ENCODE data around the gene EYS. TPM values are rescaled to one million over a fixed set of nuclear protein-coding genes. Genes with fewer than 3 reads are reported as not detected.

EYS gene
- polyA plus RNA-seq, 1 of the 3 experiments (the other 2 are of a cell fraction) = 0.05 TPM

- Histone ChIP-seq H3F3A (replicated peaks; ENCODE audit: insufficient read depth) (no peaks in the 10 kb centered on the region), H3K79me2 (ENCODE audit: insufficient read depth) (no peaks in the 10 kb centered on the region), H2AFZ (ENCODE audit: low read depth) (0 out of 2 replicates have a peak overlapping the region, but pooled peaks have one; percentile 0), H3K4me2 (no peak overlapping the region), H3K4me3 (ENCODE audit: low read depth in 2 of 2, low read length in 1 of 2) (no peak overlapping the region), H3K9me2 (no peaks in the 10 kb centered on the region), H3K27ac (ENCODE audit: low read depth in 2 of 2, low read length in 1 of 2) (no peak overlapping the region), H4K20me1 (ENCODE audit: insufficient read depth) (no peaks in the 10 kb centered on the region), H3K36me3 (replicated peaks in 1 of 2; ENCODE audit: control insufficient read depth in 1 of 2, insufficient read depth in 2 of 2, low read length in 1 of 2) (no peaks in the 10 kb centered on the region), H3K4me1 (ENCODE audit: control insufficient read depth in 1 of 2, insufficient read depth in 2 of 2, low read depth in 1 of 2, low read length in 1 of 2) (no peaks in the 10 kb centered on the region; a peak in 1 of 4 replicates), H3K9me3 (no peaks in the 10 kb centered on the region), H3K27me3 (ENCODE audit: insufficient read depth) (no peaks in the 10 kb centered on the region), H3K9ac (no peak overlapping the region)
- no peak for TF ChIP-seq TAF1 (IDR thresholded peaks at IDR 0.05; ENCODE audit: borderline replicate concordance, low read depth, low read length)
- TF ChIP-seq, protein P1, sequence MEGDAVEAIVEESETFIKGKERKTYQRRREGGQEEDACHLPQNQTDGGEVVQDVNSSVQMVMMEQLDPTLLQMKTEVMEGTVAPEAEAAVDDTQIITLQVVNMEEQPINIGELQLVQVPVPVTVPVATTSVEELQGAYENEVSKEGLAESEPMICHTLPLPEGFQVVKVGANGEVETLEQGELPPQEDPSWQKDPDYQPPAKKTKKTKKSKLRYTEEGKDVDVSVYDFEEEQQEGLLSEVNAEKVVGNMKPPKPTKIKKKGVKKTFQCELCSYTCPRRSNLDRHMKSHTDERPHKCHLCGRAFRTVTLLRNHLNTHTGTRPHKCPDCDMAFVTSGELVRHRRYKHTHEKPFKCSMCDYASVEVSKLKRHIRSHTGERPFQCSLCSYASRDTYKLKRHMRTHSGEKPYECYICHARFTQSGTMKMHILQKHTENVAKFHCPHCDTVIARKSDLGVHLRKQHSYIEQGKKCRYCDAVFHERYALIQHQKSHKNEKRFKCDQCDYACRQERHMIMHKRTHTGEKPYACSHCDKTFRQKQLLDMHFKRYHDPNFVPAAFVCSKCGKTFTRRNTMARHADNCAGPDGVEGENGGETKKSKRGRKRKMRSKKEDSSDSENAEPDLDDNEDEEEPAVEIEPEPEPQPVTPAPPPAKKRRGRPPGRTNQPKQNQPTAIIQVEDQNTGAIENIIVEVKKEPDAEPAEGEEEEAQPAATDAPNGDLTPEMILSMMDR (IDR thresholded peaks at IDR 0.05) = no peak
- no peak for TF ChIP-seq USF2 (IDR thresholded peaks at IDR 0.05; ENCODE audit: borderline replicate concordance, low read depth, low read length)
- TF ChIP-seq, protein P2, sequence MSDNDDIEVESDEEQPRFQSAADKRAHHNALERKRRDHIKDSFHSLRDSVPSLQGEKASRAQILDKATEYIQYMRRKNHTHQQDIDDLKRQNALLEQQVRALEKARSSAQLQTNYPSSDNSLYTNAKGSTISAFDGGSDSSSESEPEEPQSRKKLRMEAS (IDR thresholded peaks at IDR 0.05; ENCODE audit: low read depth) = no peak
- TF ChIP-seq, protein P3, sequence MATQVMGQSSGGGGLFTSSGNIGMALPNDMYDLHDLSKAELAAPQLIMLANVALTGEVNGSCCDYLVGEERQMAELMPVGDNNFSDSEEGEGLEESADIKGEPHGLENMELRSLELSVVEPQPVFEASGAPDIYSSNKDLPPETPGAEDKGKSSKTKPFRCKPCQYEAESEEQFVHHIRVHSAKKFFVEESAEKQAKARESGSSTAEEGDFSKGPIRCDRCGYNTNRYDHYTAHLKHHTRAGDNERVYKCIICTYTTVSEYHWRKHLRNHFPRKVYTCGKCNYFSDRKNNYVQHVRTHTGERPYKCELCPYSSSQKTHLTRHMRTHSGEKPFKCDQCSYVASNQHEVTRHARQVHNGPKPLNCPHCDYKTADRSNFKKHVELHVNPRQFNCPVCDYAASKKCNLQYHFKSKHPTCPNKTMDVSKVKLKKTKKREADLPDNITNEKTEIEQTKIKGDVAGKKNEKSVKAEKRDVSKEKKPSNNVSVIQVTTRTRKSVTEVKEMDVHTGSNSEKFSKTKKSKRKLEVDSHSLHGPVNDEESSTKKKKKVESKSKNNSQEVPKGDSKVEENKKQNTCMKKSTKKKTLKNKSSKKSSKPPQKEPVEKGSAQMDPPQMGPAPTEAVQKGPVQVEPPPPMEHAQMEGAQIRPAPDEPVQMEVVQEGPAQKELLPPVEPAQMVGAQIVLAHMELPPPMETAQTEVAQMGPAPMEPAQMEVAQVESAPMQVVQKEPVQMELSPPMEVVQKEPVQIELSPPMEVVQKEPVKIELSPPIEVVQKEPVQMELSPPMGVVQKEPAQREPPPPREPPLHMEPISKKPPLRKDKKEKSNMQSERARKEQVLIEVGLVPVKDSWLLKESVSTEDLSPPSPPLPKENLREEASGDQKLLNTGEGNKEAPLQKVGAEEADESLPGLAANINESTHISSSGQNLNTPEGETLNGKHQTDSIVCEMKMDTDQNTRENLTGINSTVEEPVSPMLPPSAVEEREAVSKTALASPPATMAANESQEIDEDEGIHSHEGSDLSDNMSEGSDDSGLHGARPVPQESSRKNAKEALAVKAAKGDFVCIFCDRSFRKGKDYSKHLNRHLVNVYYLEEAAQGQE (IDR thresholded peaks at IDR 0.05; ENCODE audit: low read depth, low read length) = no peak
- no peak for TF ChIP-seq FOXM1 (IDR thresholded peaks at IDR 0.05; ENCODE audit: low read depth)
- ChIA-PET POLR2A (no interaction called here), CTCF (interaction anchor here (0.7 kb wide), 1 partner anchor 25 kb away, joined by 3 read pairs; no protein-coding TSS in a partner anchor)
- DNase-seq = no peak
These were observed 716.2 kb downstream of the EYS start for GRCh38 chr6:64990652-64991304.

- no peak overlapping the region for H3K4me2 ChIP-seq
- ChIA-PET CTCF (no interaction called here), POLR2A (no interaction called here)
- no peaks in the 10 kb centered on the region for H4K20me1 ChIP-seq (ENCODE audit: insufficient read depth)
- no peaks in the 10 kb centered on the region for H3K79me2 ChIP-seq (ENCODE audit: insufficient read depth)
- H3K9ac ChIP-seq = no peak overlapping the region
- no peaks in the 10 kb centered on the region for H3K36me3 ChIP-seq (replicated peaks in 1 of 2; ENCODE audit: control insufficient read depth in 1 of 2, insufficient read depth in 2 of 2, low read length in 1 of 2)
- no peak overlapping the region for H2AFZ ChIP-seq (ENCODE audit: low read depth)
- H3K9me3 ChIP-seq = no peaks in the 10 kb centered on the region
- 42% methylated on average over 2 of the region's 2 CpGs for WGBS (ENCODE audit: low lambda C conversion rate)
- DNase-seq = no peak
- H3K4me1 ChIP-seq (ENCODE audit: control insufficient read depth in 1 of 2, insufficient read depth in 2 of 2, low read depth in 1 of 2, low read length in 1 of 2) = no peaks in the 10 kb centered on the region; a peak in 1 of 4 replicates
- no peak overlapping the region for H3K27ac ChIP-seq (ENCODE audit: low read depth in 2 of 2, low read length in 1 of 2)
- no peaks in the 10 kb centered on the region for H3K9me2 ChIP-seq
- H3K27me3 ChIP-seq (ENCODE audit: insufficient read depth) = no peaks in the 10 kb centered on the region
- H3K4me3 ChIP-seq (ENCODE audit: low read depth in 2 of 2, low read length in 1 of 2) = no peak overlapping the region
- no peaks in the 10 kb centered on the region for H3F3A ChIP-seq (replicated peaks; ENCODE audit: insufficient read depth)
- TF ChIP-seq, protein P2 (IDR thresholded peaks at IDR 0.05; ENCODE audit: low read depth) = no peak
- TF ChIP-seq USF2 (IDR thresholded peaks at IDR 0.05; ENCODE audit: borderline replicate concordance, low read depth, low read length) (no peak), RCOR1 (IDR thresholded peaks at IDR 0.05; ENCODE audit: low read length) (no peak), JUND (IDR thresholded peaks at IDR 0.05) (no peak), IRF3 (IDR thresholded peaks at IDR 0.05; ENCODE audit: low read depth, low read length) (no peak), EZH2phosphoT487 (IDR thresholded peaks at IDR 0.05; ENCODE audit: borderline replicate concordance, low read depth) (no peak), MEF2A (IDR thresholded peaks at IDR 0.05; ENCODE audit: borderline replicate concordance, low read depth) (no peak)
- TF ChIP-seq, protein P1 (IDR thresholded peaks at IDR 0.05) = no peak
These were observed 718.9 kb downstream of the EYS start for GRCh38 chr6:64988148-64988547.

Data from SK-N-SH (cell line).